Measurements from ENCODE around the gene GATA6. TPM values are rescaled to one million over a fixed set of nuclear protein-coding genes. Genes with fewer than 3 reads are reported as not detected.

The GATA6 gene
- polyA plus RNA-seq, 1 donor (not counting 4 experiments of a cell fraction or from before 2014, with no cell fraction given) = 0.37 TPM

GRCh38 chr18:22241921-22242361 lies 72.6 kb downstream of the GATA6 start:
- no peak for FAIRE-seq
- dilution Hi-C loops (cut with MboI; ENCODE audit: extremely low pct_ligation_motif_present, low sequenced_read_pairs) = no loop called here
- H3K36me3 ChIP-seq (ENCODE audit: control insufficient read depth in 2 of 2, extremely low read depth in 1 of 2, insufficient read depth in 2 of 2, low read length in 2 of 2) = no peaks in the 10 kb centered on the region
- no peak overlapping the region for H3K4me2 ChIP-seq (ENCODE audit: control insufficient read depth, extremely low read depth, insufficient read depth, low read depth, low read length)
- H3K4me1 ChIP-seq (ENCODE audit: control insufficient read depth, extremely low read depth, insufficient read depth, low read length) = no peaks in the 10 kb centered on the region
- H4K20me1 ChIP-seq (ENCODE audit: control insufficient read depth, extremely low read depth, insufficient read depth, low read length) = no peaks in the 10 kb centered on the region
- H3K27me3 ChIP-seq (ENCODE audit: control insufficient read depth, extremely low read depth, insufficient read depth, low read length) = peaks cover 10% of the 10 kb centered on the region
- no peaks in the 10 kb centered on the region for H3K79me2 ChIP-seq (ENCODE audit: control insufficient read depth, insufficient read depth, low read length)
- H3K27ac ChIP-seq (ENCODE audit: control insufficient read depth, insufficient read depth, low read length) = no peak overlapping the region
- no peak for DNase-seq (ENCODE audit: low read depth, low spot score)
- no peaks in the 10 kb centered on the region for H3K9me1 ChIP-seq (ENCODE audit: control insufficient read depth, extremely low read depth, insufficient read depth, low read length)
- H3K9ac ChIP-seq (ENCODE audit: control insufficient read depth, extremely low read depth, insufficient read depth, low read length) = no peak overlapping the region
- no peak overlapping the region for H2AFZ ChIP-seq (ENCODE audit: control insufficient read depth, low read length)
- H3K9me3 ChIP-seq (ENCODE audit: control insufficient read depth, low read depth, low read length) = no peaks in the 10 kb centered on the region
- TF ChIP-seq EZH2 (IDR thresholded peaks at IDR 0.05; ENCODE audit: low read length) (no peak), CTCF (optimal IDR thresholded peaks at IDR 0.05 in 1 of 3, IDR thresholded peaks at IDR 0.05 in 1 of 3, conservative IDR thresholded peaks at IDR 0.05 in 1 of 3; ENCODE audit: extremely low read depth in 1 of 3, insufficient read depth in 2 of 3, low read length in 3 of 3) (no peak)
- no peak overlapping the region for H3K4me3 ChIP-seq (ENCODE audit: control insufficient read depth in 2 of 3, extremely low read depth in 1 of 3, insufficient read depth in 2 of 3, low read depth in 1 of 3, low read length in 3 of 3)

- no peak overlapping the region for H3K27ac ChIP-seq (ENCODE audit: control insufficient read depth, insufficient read depth, low read length)
Observed at GRCh38 chr18:22243513-22243912, 74.1 kb downstream of the GATA6 start.

More at GRCh38 chr18:22243513-22243912, 74.1 kb downstream of the GATA6 start:
- DNase-seq (ENCODE audit: low read depth, low spot score) (no peak), FAIRE-seq (no peak)
- Histone ChIP-seq H3K4me1 (ENCODE audit: control insufficient read depth, extremely low read depth, insufficient read depth, low read length) (no peaks in the 10 kb centered on the region), H3K79me2 (ENCODE audit: control insufficient read depth, insufficient read depth, low read length) (no peaks in the 10 kb centered on the region), H4K20me1 (ENCODE audit: control insufficient read depth, extremely low read depth, insufficient read depth, low read length) (no peaks in the 10 kb centered on the region), H2AFZ (ENCODE audit: control insufficient read depth, low read length) (no peak overlapping the region), H3K9me3 (ENCODE audit: control insufficient read depth, low read depth, low read length) (no peaks in the 10 kb centered on the region), H3K9me1 (ENCODE audit: control insufficient read depth, extremely low read depth, insufficient read depth, low read length) (no peaks in the 10 kb centered on the region), H3K4me3 (ENCODE audit: control insufficient read depth in 2 of 3, extremely low read depth in 1 of 3, insufficient read depth in 2 of 3, low read depth in 1 of 3, low read length in 3 of 3) (no peak overlapping the region), H3K36me3 (ENCODE audit: control insufficient read depth in 2 of 2, extremely low read depth in 1 of 2, insufficient read depth in 2 of 2, low read length in 2 of 2) (no peaks in the 10 kb centered on the region), H3K4me2 (ENCODE audit: control insufficient read depth, extremely low read depth, insufficient read depth, low read depth, low read length) (no peak overlapping the region), H3K9ac (ENCODE audit: control insufficient read depth, extremely low read depth, insufficient read depth, low read length) (no peak overlapping the region), H3K27me3 (ENCODE audit: control insufficient read depth, extremely low read depth, insufficient read depth, low read length) (peaks cover 9% of the 10 kb centered on the region)
- dilution Hi-C loops (cut with MboI; ENCODE audit: extremely low pct_ligation_motif_present, low sequenced_read_pairs) = no loop called here
- TF ChIP-seq CTCF (optimal IDR thresholded peaks at IDR 0.05 in 1 of 3, IDR thresholded peaks at IDR 0.05 in 1 of 3, conservative IDR thresholded peaks at IDR 0.05 in 1 of 3; ENCODE audit: extremely low read depth in 1 of 3, insufficient read depth in 2 of 3, low read length in 3 of 3) (no peak), EZH2 (IDR thresholded peaks at IDR 0.05; ENCODE audit: low read length) (no peak)

All from keratinocyte (primary cell).